ENCODE measurements around the gene LY6G6C. TPM values are rescaled to one million over a fixed set of nuclear protein-coding genes. Genes with fewer than 3 reads are reported as not detected.

Gene LY6G6C
- total RNA-seq, 2 experiments from 2014 or later, result not detected

- H3K4me3 Mint-ChIP-seq, result no peak overlapping the region
- H3K27me3 Mint-ChIP-seq, result no peaks in the 10 kb centered on the region
- POLR2A ChIA-PET, result no interaction called here
- peaks cover 7% of the 10 kb centered on the region for H3K4me1 Mint-ChIP-seq (ENCODE audit: low read depth)
- H3K27ac Mint-ChIP-seq, result no peak overlapping the region
- no peak for ATAC-seq
- CTCF ChIA-PET, result interaction anchor here (1.2 kb wide), 1 partner anchor 51 kb away, joined by 3 read pairs; no protein-coding TSS in a partner anchor
- intact Hi-C loops (cut with micrococcal nuclease), result no loop called here
- TF ChIP-seq, protein P1, sequence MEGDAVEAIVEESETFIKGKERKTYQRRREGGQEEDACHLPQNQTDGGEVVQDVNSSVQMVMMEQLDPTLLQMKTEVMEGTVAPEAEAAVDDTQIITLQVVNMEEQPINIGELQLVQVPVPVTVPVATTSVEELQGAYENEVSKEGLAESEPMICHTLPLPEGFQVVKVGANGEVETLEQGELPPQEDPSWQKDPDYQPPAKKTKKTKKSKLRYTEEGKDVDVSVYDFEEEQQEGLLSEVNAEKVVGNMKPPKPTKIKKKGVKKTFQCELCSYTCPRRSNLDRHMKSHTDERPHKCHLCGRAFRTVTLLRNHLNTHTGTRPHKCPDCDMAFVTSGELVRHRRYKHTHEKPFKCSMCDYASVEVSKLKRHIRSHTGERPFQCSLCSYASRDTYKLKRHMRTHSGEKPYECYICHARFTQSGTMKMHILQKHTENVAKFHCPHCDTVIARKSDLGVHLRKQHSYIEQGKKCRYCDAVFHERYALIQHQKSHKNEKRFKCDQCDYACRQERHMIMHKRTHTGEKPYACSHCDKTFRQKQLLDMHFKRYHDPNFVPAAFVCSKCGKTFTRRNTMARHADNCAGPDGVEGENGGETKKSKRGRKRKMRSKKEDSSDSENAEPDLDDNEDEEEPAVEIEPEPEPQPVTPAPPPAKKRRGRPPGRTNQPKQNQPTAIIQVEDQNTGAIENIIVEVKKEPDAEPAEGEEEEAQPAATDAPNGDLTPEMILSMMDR (IDR thresholded peaks at IDR 0.05), result no peak
- H3K9me3 Mint-ChIP-seq, result no peaks in the 10 kb centered on the region
- no peak for DNase-seq
- H3K36me3 Mint-ChIP-seq (ENCODE audit: low read depth), result no peaks in the 10 kb centered on the region
These were observed 2.5 kb downstream of the LY6G6C start for GRCh38 chr6:31719001-31719400.

DNA sequence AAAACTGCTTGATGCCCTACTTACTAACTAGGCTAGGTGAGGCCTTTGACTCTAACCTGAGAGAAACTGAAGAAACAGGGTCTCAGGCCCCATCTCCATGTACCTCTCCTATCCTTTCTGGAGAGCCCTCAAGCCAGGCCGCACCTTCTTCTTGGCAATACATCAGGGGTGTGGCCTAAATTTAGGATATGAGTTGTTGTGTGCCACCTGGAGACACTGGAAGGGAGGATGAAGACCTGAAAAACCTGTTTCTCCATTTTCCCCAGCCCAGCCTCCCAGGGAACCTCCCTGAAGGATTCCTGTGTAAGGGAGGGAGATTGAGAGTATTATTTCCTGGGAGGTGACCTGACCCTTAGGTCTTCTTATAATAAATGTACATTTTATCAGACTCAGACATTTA lies 3.3 kb downstream of the LY6G6C start:
- Mint-ChIP-seq H3K27ac (no peak overlapping the region), H3K4me3 (no peak overlapping the region)
- CTCF ChIA-PET, result interaction anchor here (1.2 kb wide), 1 partner anchor 52 kb away, joined by 3 read pairs; no protein-coding TSS in a partner anchor

DNA sequence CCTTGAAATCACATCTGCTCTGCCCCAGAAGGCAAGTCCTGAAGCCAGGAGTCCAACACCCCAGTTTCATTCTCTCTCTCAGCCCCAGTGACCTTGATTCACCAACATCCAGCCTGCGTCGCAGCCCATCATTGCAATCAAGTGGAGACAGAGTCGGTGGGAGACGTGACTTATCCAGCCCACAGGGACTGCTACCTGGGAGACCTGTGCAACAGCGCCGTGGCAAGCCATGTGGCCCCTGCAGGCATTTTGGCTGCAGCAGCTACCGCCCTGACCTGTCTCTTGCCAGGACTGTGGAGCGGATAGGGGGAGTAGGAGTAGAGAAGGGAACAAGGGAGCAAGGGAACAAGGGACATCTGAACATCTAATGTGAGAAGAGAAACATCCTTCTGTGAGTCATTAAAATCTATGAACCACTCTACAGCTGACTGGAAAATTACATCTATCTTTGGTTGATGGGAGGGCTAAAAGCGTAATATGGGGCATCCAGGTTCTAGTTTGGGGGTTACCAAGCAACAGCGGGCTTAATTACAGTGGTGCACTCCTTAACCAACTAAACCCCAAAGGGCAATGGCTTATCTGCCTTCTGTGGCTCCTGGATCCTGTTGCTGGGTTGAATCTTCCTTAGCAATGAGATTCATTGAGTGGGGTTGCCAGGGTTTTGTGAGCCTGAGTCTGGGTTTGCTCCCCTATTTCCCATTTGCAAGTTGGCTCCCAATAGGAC lies 3.9 kb downstream of the LY6G6C start:
- no peak for ATAC-seq
- DNase-seq, result no peak
- TF ChIP-seq, protein P1 (IDR thresholded peaks at IDR 0.05), result no peak
- H3K27ac Mint-ChIP-seq, result no peak overlapping the region
- no peak overlapping the region for H3K4me3 Mint-ChIP-seq
- CTCF ChIA-PET, result no interaction called here
- intact Hi-C loops (cut with micrococcal nuclease), result no loop called here
- H3K4me1 Mint-ChIP-seq (ENCODE audit: low read depth), result peaks cover 9% of the 10 kb centered on the region
- POLR2A ChIA-PET, result no interaction called here
- no peaks in the 10 kb centered on the region for H3K36me3 Mint-ChIP-seq (ENCODE audit: low read depth)
- no peaks in the 10 kb centered on the region for H3K27me3 Mint-ChIP-seq
- H3K9me3 Mint-ChIP-seq, result no peaks in the 10 kb centered on the region

More for the DNA sequence above, 3.3 kb downstream of the LY6G6C start:
- Mint-ChIP-seq H3K36me3 (ENCODE audit: low read depth) (no peaks in the 10 kb centered on the region), H3K27me3 (no peaks in the 10 kb centered on the region), H3K9me3 (no peaks in the 10 kb centered on the region), H3K4me1 (ENCODE audit: low read depth) (peaks cover 8% of the 10 kb centered on the region)
- intact Hi-C loops (cut with micrococcal nuclease), result no loop called here
- ATAC-seq (no peak), DNase-seq (no peak)
- TF ChIP-seq, protein P1 (IDR thresholded peaks at IDR 0.05), result no peak
- POLR2A ChIA-PET, result no interaction called here

DNA sequence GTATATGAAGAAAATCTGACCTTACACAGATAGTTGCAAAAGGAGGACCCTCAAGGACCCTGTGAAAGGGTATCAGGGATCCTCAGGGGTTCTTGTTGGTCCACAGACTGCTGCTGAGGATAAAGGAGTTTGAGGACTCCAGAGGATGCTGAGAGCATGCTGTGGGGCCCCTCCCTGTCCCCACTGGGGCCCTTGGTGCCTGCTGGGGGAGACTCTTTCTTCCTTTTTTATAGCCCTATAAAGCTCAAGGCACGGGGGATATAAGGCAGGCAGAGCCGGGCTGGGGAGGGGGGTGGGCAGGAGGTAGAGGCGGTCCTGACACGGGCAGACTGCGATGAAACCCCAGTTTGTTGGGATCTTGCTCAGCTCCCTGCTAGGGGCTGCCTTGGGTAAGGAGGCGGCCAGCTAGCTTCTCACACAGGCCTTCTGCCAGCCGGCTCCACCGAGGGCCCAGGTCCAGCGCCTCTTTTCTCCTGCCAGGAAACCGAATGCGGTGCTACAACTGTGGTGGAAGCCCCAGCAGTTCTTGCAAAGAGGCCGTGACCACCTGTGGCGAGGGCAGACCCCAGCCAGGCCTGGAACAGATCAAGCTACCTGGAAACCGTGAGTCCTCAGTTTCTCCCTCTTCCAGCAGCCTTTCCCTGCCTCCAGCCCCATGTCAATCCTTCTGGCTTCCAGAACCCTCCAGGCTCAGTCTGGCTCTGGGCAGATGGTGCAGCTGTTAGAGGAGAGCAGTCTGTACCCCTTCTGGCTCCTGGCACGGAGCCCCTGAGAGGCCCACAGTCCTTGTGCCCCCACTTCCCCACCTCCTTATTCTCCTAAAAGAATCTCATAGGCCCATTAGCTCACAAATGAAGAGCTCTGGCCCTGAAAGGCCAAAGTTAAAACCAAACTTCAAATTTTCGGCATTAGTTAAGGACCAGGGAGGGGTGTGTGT lies 6.3 kb downstream of the LY6G6C start, which contains the start of gene LY6G6D:
Gene LY6G6D, plus strand, starts transcription at position 327 of the 937 bp plus-strand sequence. Its CDS starts 8 bp downstream, at position 335.
- CTCF ChIA-PET, result interaction anchor here (1.2 to 2.7 kb wide), 5 partner anchors 14 to 91 kb away, joined by 3 to 11 read pairs (median 5); partner anchors contain the start of gene DDAH2
- H3K27me3 Mint-ChIP-seq, result no peaks in the 10 kb centered on the region
- no peak for DNase-seq
- intact Hi-C loops (cut with micrococcal nuclease), result no loop called here
- no peak within 1 kb of the TSS for H3K4me3 Mint-ChIP-seq
- no peaks in the 10 kb centered on the region for H3K36me3 Mint-ChIP-seq (ENCODE audit: low read depth)
- no peaks in the 10 kb centered on the region for H3K9me3 Mint-ChIP-seq
- TF ChIP-seq, protein P1 (IDR thresholded peaks at IDR 0.05), result no peak
- H3K27ac Mint-ChIP-seq, result no peak within 1 kb of the TSS
- ATAC-seq, result no peak
- POLR2A ChIA-PET, result interaction anchor here (0.6 to 2.8 kb wide), 4 partner anchors 9 to 51 kb away, joined by 3 to 11 read pairs (median 4); partner anchors contain the start of genes DDAH2 and GPANK1
- peaks cover 14% of the 10 kb centered on the region for H3K4me1 Mint-ChIP-seq (ENCODE audit: low read depth)
